ENCODE data around the gene BCL3. TPM values are rescaled to one million over a fixed set of nuclear protein-coding genes. Genes with fewer than 3 reads are reported as not detected.
A peak's percentile ranks its signal among the peaks of the same experiment; 100 is the strongest.

BCL3 gene
- total and polyA plus RNA-seq, 2 of the 4 experiments (the other 2 are of a cell fraction) = 1.6 to 26.0 TPM

DNA sequence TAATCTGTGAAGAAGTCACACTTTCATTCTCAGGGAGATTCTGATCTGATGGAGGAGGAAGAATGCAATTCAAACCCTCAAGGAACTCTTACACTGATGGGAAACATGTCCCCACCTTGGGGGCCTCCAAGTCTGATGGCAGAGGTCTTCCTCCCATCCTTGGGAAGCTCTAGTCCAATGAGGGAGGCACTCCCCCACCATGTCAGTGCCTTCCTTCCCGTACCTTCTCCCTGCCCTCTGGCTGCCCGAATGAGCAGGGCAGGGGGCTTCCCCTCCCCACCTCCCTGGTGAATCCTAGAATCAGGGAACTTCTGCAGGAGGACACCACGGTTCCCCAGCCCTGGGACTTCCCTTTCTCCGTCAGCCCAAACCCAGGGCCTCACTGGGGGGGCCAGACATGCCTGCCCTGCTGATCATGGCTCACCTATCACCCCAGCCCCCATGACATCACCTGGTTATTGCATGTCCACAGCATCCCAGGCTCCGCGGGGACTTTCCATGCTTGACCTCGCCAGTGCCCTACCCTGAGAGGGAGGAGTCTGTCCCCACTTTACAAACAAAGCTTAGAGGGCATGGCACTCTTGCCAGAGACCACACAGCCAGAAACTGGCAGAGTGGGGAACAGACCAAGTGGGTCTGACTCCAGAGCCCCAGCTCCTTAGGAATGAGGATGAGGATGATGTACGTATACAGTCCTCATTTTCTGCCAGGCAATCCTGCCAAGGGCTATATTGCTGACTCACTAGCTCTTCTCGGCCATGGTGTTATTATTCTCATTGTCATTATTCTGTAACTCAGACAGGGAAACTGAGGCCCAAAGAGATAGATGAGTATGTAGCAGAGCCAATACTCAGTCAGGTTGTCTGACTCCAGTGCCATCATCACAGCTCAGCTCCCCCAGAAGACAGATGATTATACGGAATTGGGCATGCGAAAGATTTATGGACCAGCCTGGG, 9.6 kb upstream of the BCL3 start:
- Histone ChIP-seq H3K4me2 (ENCODE audit: low read depth, low read length) (no peak overlapping the region), H3K18ac (ENCODE audit: low read depth, low read length) (peak overlapping the region; percentile 66), H2AFZ (replicated peaks; ENCODE audit: low read length, poor library complexity) (peak overlapping the region; percentile 15), H3K9me3 (ENCODE audit: control insufficient read depth, insufficient read depth, low read length) (no peaks in the 10 kb centered on the region), H4K8ac (ENCODE audit: low read depth in 2 of 2, low read length in 2 of 2) (peak overlapping the region; percentile 26 to 60; a peak in 3 of 4 replicates), H4K91ac (ENCODE audit: insufficient read depth, low read depth, low read length) (peak overlapping the region; percentile 62), H3K23ac (ENCODE audit: low read depth, low read length) (no peak overlapping the region), H4K5ac (ENCODE audit: low read depth, low read length) (peak overlapping the region; percentile 60), H3K56ac (ENCODE audit: extremely low read depth, insufficient read depth, low read length) (no peak overlapping the region), H4K20me1 (ENCODE audit: insufficient read depth, low read length) (no peaks in the 10 kb centered on the region), H3K9ac (ENCODE audit: low read depth, low read length) (no peak overlapping the region), H2BK15ac (ENCODE audit: low read depth, low read length) (peak overlapping the region; percentile 79; the same call in 2 of the 3 replicates), H2BK20ac (ENCODE audit: low read depth, low read length) (peak overlapping the region; percentile 56), H3K9me1 (ENCODE audit: insufficient read depth, low read length) (peaks cover 8% of the 10 kb centered on the region), H3K79me1 (ENCODE audit: low read depth in 1 of 2, low read length in 2 of 2) (peaks cover 0 to 8% of the 10 kb centered on the region in 2 experiments; a peak in 2 of 4 replicates), H3K27ac (ENCODE audit: insufficient read depth, low read length) (no peak overlapping the region), H3K36me3 (ENCODE audit: control insufficient read depth, insufficient read depth, low read length) (no peaks in the 10 kb centered on the region), H2BK5ac (ENCODE audit: low read depth, low read length, poor library complexity, severe bottlenecking) (no peak overlapping the region), H3K4me1 (ENCODE audit: control insufficient read depth, insufficient read depth, low read length) (peaks cover 29% of the 10 kb centered on the region), H2BK120ac (ENCODE audit: low read depth, low read length) (peak overlapping the region; percentile 21), H2AK9ac (replicated peaks; ENCODE audit: low read depth, low read length, poor library complexity) (peak overlapping the region; percentile 15), H3K14ac (replicated peaks; ENCODE audit: low read depth, low read length) (peak overlapping the region; percentile 75; the same call in 1 of the 2 replicates), H3K27me3 (ENCODE audit: control insufficient read depth, insufficient read depth, low read length) (no peaks in the 10 kb centered on the region), H3K4me3 (ENCODE audit: insufficient read depth, low read depth, low read length) (no peak overlapping the region), H2AK5ac (ENCODE audit: low read depth, low read length) (peak overlapping the region; percentile 69), H3K4ac (ENCODE audit: low read depth, low read length) (peak overlapping the region; percentile 77)
- TF ChIP-seq RCOR1 (IDR thresholded peaks at IDR 0.05; ENCODE audit: insufficient replicate concordance, low read length) = no peak
- TF ChIP-seq NFE2L2 (IDR thresholded peaks at IDR 0.05; ENCODE audit: low read depth, low read length) = peak; percentile 40; the same call in 1 of the 2 replicates
- DNase-seq = no peak
- no TSS peak for BruUV-seq (replicated peaks)
- dilution Hi-C loops (cut with HindIII; ENCODE audit: low sequenced_read_pairs, unreplicated experiment) = no loop called here
- CTCF ChIA-PET = interaction anchor here (0.6 to 1.0 kb wide), 2 partner anchors 22 to 46 kb away, joined by 3 read pairs; no protein-coding TSS in a partner anchor
- ATAC-seq (ENCODE audit: low read depth) = no peak
- intact Hi-C loops (cut with micrococcal nuclease) = no loop called here
- in situ Hi-C loops (cut with MboI; ENCODE audit: low sequenced_read_pairs) = no loop called here
- WGBS, 2 experiments (ENCODE audit: extremely low coverage in 2 of 2, insufficient read length in 1 of 2) = 64% methylated on average over 4 of the region's 11 CpGs; no CpG with 5 or more reads in 1 of the 2 experiments
- POLR2A ChIA-PET (ENCODE audit: unreplicated experiment) = interaction anchor here (0.6 kb wide), 1 partner anchor 14 kb away, joined by 3 read pairs; no protein-coding TSS in a partner anchor
